HUES64 (cell line): ENCODE measurements around the gene RNGTT.

Experiments used
- H3K27ac ChIP-seq: 2 replicates; pipeline ENCODE4 v1.7.0; 2013; ENCODE audit warnings: low read depth, low read length, inconsistent platforms
- H3K27me3 ChIP-seq: 2 replicates; pipeline ENCODE4 v1.6.1; 2013; ENCODE audit warnings: mild to moderate bottlenecking, low read length; ENCODE audit not compliant: insufficient read depth
- H3K36me3 ChIP-seq: 2 replicates; pipeline ENCODE4 v1.6.1; 2013; ENCODE audit warnings: mild to moderate bottlenecking, low read length; ENCODE audit not compliant: insufficient read depth
- H3K4me1 ChIP-seq: 2 replicates; pipeline ENCODE4 v1.6.1; 2013; ENCODE audit warnings: mild to moderate bottlenecking, low read length, moderate library complexity; ENCODE audit not compliant: insufficient read depth
- H3K4me3 ChIP-seq: 2 replicates; pipeline ENCODE4 v1.5.1; 2013; ENCODE audit warnings: mild to moderate bottlenecking, low read length, moderate library complexity
- H3K9ac ChIP-seq: 2 replicates; pipeline ENCODE4 v1.6.1; 2013; ENCODE audit warnings: mild to moderate bottlenecking, low read depth, low read length
- H3K9me3 ChIP-seq: 2 replicates; pipeline ENCODE4 v1.6.1; 2013; ENCODE audit warnings: low read depth, low read length; ENCODE audit not compliant: insufficient read depth
- WGBS: fragments of 150-250, 120-280 bp; methylation state at CpG from one replicate; pipeline ENCODE4 v1.1.7; 2013; ENCODE audit warnings: missing lambda C conversion rate; 5-methylcytosine and 5-hydroxymethylcytosine counted together

RNGTT gene

DNA sequence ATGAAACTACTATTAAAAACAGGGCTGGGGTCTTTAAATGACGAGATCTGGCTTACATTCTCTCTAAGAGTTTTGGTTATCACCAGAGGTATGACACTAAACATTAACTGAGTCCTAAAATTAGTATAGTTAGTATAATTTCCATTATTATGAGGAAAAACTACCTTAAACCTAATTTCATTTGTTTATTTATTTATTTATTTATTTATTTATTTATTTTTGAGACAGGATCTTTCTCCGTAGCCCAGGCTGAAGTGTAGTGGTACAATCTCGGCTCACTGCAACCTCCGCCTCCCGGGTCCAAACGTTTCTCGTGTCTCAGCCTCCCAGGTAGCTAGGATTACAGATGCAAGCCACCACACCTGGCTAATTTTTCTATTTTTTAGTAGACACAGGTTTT, 85.5 kb downstream of the RNGTT start:
- peaks cover 12% of the 10 kb centered on the region for H3K4me1 ChIP-seq
- H3K36me3 ChIP-seq, result no peaks in the 10 kb centered on the region
- H3K4me3 ChIP-seq, result no peak overlapping the region
- WGBS, result 96% methylated on average over 6 of the region's 7 CpGs
- H3K27ac ChIP-seq, result no peak overlapping the region
- no peaks in the 10 kb centered on the region for H3K27me3 ChIP-seq
- no peak overlapping the region for H3K9ac ChIP-seq
- no peaks in the 10 kb centered on the region for H3K9me3 ChIP-seq

DNA sequence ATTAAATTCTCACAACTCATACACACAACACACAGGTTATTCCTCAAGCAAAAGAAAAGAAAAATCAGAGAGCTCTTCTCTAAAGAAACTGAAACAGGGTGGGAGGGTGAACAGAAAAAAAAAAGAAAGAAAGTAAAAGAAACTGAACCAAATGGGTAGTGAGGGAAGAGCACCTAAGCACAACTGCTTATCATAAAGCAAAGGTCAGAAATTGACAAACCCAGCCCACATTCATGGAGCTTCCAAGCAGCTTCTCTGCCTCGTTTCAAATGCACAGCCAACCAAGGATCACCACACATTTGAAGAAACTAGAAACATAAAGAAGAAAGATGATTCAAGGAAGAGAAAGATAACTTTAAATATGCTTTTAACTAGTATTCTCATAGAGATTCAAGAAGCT, 90.5 kb downstream of the RNGTT start:
- WGBS, result 100% methylated on average over 1 of the region's 1 CpG

DNA sequence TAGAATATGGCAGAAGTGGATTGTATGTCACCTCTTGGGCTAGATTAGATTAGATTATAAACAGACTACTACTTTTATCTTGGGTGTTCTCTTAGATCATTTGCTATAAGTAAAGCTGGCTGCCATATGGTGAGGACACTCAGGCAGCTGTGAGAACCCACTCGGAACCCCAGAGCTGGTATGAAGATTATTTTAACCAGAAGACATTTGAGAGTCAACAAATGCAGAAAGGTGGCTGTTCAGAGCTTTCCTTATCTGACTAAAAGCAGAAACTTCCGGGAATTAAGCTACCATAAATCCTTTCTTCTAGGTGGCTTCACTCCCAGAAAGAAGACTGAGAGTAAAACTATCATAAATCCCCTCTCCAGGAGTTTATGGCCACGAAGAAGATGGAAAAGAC, 91.9 kb downstream of the RNGTT start:
- Histone ChIP-seq H3K9ac (no peak overlapping the region), H3K27ac (no peak overlapping the region), H3K27me3 (no peaks in the 10 kb centered on the region), H3K4me1 (no peaks in the 10 kb centered on the region), H3K36me3 (no peaks in the 10 kb centered on the region), H3K4me3 (no peak overlapping the region), H3K9me3 (no peaks in the 10 kb centered on the region)
- WGBS, result 89% methylated on average over 3 of the region's 3 CpGs

More for the DNA sequence above, 90.5 kb downstream of the RNGTT start:
- Histone ChIP-seq H3K27me3 (no peaks in the 10 kb centered on the region), H3K36me3 (no peaks in the 10 kb centered on the region), H3K9ac (no peak overlapping the region), H3K4me1 (no peaks in the 10 kb centered on the region), H3K9me3 (no peaks in the 10 kb centered on the region), H3K27ac (no peak overlapping the region), H3K4me3 (no peak overlapping the region)

DNA sequence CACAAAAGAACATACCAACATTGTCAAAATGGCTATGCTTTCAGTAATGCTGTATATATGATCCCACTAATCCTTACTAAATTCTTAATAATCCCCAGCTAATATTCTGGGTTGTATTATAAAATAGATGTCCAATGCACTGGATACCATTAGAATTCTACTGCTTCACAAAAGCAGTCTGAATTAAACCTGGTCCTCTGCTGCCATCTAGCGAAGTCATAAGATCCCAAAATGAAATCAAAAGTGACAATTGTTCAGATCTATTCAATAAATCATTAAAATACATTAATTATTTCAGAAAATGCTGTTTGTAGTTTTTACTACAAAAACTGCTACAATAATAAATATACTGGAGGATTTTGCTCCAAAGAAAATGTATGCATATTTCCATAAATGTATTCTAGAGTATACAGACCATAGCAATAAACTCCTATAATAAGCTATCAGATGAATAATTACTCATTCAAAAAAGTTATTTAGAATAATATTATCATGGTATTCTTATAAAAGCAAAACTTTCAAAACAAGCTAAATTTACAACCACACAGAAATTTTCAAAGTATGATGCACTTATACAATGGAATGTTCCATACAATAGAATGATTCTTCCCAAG, 92.6 kb downstream of the RNGTT start:
- Histone ChIP-seq H3K36me3 (no peaks in the 10 kb centered on the region), H3K4me1 (no peaks in the 10 kb centered on the region), H3K9ac (no peak overlapping the region), H3K9me3 (no peaks in the 10 kb centered on the region), H3K27ac (no peak overlapping the region), H3K4me3 (no peak overlapping the region), H3K27me3 (no peaks in the 10 kb centered on the region)
- 0% methylated on average over 1 of the region's 1 CpG for WGBS

DNA sequence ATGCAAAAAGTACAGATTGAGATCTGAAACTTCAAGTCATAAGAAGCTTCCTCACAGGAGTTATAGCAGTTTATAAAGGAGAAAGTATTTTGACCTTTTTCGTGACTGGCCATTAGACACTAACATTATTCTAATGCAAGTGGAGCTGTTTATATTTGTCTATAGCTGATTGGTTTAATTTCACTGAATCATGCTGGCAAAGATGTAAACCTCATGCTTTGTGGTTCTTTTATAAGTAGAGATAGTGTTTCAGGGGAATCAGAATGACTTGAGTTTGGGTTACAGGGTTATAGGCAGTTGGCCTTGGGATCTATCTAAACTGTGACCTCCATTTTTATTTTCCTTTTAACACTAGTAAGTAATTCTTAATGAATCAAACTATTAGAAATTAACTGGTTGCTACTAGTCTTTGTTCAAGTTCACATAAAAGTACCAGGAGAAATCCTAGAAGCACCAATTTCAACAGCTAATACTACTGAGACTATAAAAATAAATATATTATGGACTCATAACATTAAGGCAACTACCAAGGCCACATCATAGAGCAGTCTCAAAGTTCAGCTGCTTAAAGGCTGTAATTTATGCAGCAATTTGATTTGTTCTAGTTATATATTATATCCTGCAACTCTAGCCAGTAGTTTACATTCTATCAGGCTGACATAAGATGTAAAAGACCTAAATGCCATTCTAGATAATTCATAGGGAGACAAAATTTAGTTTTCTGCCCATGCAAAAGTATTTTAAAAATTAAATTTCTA, 94.0 kb downstream of the RNGTT start:
- no peak overlapping the region for H3K4me3 ChIP-seq
- 83% methylated on average over 1 of the region's 1 CpG for WGBS

DNA sequence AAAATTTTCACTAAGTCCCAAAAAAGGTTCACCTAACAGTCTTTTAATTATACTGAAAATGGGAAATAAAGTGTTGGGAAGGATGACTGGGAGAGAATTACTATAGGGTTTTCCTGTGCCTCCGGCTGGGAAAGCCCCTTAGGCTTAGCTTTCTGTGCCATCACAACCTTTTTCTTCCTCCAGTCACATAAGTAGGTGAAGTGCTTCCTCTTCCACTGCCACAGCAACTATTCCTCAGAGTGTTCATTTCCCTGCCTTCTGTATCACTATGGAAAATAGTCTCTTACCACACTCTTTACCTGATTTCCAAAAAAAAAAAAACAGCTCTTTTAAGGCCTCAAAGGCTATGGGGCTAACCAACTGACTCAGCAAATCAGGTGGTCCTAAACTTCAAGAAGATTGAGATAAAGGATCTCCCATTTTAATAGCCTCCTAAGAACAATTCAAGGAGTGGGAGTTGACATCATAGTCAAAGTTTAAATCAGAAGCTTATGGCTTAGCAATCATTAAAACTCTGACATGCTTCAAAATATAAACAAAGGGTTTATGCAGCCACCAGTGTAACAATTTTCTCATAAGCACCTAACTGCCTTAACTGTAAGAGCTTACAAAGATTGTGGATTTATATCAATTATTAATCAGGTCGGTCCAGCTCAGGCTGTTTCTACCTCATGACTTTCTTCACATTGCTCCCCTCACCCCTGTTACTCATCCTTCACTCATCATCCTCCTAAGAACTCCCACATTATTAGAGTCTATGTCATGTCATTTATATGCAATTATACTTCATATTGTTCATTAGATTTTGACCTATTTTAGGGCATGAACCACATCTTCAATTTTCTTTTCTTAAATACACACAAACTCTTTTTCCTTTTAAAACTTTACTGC, 95.3 kb downstream of the RNGTT start:
- no peak overlapping the region for H3K27ac ChIP-seq
- WGBS, result 88% methylated on average over 2 of the region's 2 CpGs

More for the DNA sequence above, 94.0 kb downstream of the RNGTT start:
- H3K36me3 ChIP-seq, result no peaks in the 10 kb centered on the region
- H3K9ac ChIP-seq, result no peak overlapping the region
- no peaks in the 10 kb centered on the region for H3K9me3 ChIP-seq
- H3K4me1 ChIP-seq, result no peaks in the 10 kb centered on the region
- no peak overlapping the region for H3K27ac ChIP-seq
- no peaks in the 10 kb centered on the region for H3K27me3 ChIP-seq

DNA sequence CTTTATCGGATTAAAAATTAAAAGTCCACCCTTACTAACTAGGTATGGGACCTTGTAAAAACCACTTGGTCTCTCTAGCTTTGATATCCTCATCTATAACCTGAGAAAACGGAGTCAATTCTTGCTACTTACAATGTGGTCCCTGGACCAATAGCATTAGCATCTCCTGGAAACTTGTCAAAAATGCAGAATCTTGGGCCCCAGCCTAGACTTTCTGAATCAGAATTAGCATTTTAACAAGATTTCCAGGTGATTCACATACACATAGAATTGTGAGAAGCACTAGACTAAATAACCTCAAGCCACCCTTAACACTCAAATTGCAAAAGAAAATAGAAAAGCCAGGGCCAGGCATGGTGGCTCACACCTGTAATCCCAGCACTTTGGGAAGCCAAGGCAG, 96.6 kb downstream of the RNGTT start:
- no peaks in the 10 kb centered on the region for H3K4me1 ChIP-seq
- 98% methylated on average over 2 of the region's 2 CpGs for WGBS
- H3K27ac ChIP-seq, result no peak overlapping the region

More for the DNA sequence above, 95.3 kb downstream of the RNGTT start:
- Histone ChIP-seq H3K4me3 (no peak overlapping the region), H3K9me3 (no peaks in the 10 kb centered on the region), H3K4me1 (no peaks in the 10 kb centered on the region), H3K27me3 (no peaks in the 10 kb centered on the region), H3K9ac (no peak overlapping the region), H3K36me3 (no peaks in the 10 kb centered on the region)

DNA sequence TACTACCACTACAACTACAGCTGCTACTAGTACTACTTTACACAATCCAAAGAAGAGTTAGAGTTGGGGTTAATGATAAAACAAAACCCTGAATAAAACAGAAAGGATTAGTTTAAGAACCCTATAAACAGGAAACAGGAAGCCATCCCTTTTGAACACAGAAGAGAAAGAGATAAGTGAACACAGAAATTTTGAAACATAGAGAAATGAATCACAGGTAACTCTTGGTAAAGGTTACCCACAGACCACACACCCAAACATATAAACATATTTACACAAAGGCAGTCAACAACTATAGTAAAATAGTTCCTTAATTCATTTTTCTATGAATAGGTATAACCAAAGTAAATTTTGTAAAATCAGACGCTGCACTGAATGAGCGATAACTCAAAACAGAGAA, 98.1 kb downstream of the RNGTT start:
- H3K4me3 ChIP-seq, result no peak overlapping the region
- no peaks in the 10 kb centered on the region for H3K9me3 ChIP-seq
- H3K9ac ChIP-seq, result no peak overlapping the region
- H3K27me3 ChIP-seq, result no peaks in the 10 kb centered on the region
- no peak overlapping the region for H3K27ac ChIP-seq
- 100% methylated on average over 1 of the region's 2 CpGs for WGBS
- peaks cover 4% of the 10 kb centered on the region; the same call in 1 of the 2 replicates for H3K36me3 ChIP-seq
- no peaks in the 10 kb centered on the region for H3K4me1 ChIP-seq

More for the DNA sequence above, 96.6 kb downstream of the RNGTT start:
- peaks cover 4% of the 10 kb centered on the region; the same call in 1 of the 2 replicates for H3K36me3 ChIP-seq
- H3K9ac ChIP-seq, result no peak overlapping the region
- no peak overlapping the region for H3K4me3 ChIP-seq
- H3K9me3 ChIP-seq, result no peaks in the 10 kb centered on the region
- no peaks in the 10 kb centered on the region for H3K27me3 ChIP-seq

DNA sequence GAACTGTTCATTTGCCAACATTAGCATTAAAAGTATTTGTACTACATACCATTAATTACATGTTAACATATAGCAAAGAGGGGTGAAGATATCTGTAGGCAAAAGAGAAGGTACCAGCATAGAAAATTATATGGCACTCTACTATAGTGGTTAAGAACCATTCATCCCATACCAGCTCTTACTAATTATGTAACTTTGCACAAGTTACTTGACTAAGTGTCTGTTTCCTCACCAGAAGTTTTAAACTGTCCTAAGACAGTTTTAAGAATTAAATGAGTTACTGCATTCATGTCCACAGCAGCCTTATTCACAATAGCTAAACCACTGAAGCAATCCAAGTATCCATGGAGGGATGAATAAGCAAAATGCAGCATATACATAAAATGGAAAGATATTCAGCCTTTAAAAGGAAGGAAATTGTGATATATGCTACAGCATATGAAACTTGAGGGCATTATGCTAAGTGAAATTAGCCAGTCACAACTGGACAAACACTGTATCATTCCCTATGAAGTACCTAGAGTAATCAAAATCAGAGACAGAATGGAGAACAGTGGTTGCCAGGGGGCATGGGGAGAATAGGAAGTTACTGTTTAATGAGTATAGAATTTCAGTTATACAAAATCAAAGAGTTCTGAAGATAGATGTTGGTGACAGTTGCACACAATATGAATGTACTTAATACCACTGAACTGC, 98.9 kb downstream of the RNGTT start:
- no peaks in the 10 kb centered on the region for H3K4me1 ChIP-seq
- H3K27ac ChIP-seq, result no peak overlapping the region
- H3K9ac ChIP-seq, result no peak overlapping the region
- no peak overlapping the region for H3K4me3 ChIP-seq
- H3K27me3 ChIP-seq, result no peaks in the 10 kb centered on the region
- H3K36me3 ChIP-seq, result peaks cover 4% of the 10 kb centered on the region; the same call in 1 of the 2 replicates
- no peaks in the 10 kb centered on the region for H3K9me3 ChIP-seq

DNA sequence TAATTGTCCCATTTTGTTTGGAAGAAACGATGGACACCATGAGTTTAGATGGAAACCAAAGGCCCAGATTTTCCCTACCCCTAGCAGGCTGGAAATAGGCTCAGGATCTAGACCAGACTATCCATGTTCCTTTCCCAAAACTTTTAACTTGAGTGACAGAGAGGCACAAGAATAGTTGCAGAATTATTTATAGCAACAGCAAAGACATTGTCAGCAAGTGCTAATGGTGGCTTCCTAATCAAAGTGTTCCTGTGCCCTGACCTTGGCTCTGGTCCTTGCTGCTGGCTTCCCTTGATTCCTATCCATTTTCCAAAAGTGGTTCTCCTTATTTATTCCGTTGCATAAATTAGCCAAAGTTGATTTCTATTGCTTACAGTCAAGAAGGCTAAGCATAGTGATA, 103.1 kb downstream of the RNGTT start:
- no peaks in the 10 kb centered on the region for H3K27me3 ChIP-seq
- WGBS, result 98% methylated on average over 2 of the region's 2 CpGs

More for the DNA sequence above, 103.1 kb downstream of the RNGTT start:
- H3K9me3 ChIP-seq, result no peaks in the 10 kb centered on the region
- H3K4me1 ChIP-seq, result no peaks in the 10 kb centered on the region
- H3K9ac ChIP-seq, result no peak overlapping the region
- no peak overlapping the region for H3K4me3 ChIP-seq
- peaks cover 4% of the 10 kb centered on the region; the same call in 1 of the 2 replicates for H3K36me3 ChIP-seq
- no peak overlapping the region for H3K27ac ChIP-seq
